Thyroid gland (tissue), 4 donors: ENCODE measurements around the gene TNFRSF1A.

Experiments used
- POLR2A ChIP-seq, 2 donors: fragments of 450-650 bp; IDR thresholded peaks; one replicate each; pipeline ENCODE4 v1.6.1; 2017; ENCODE audit warnings: antibody characterized with exemption in 2 of 2, mild to moderate bottlenecking in 2 of 2, moderate library complexity in 1 of 2
- TF ChIP-seq, protein P1 (sequence below), 6 experiments: fragments of 200-600 bp in 3 of 6; fragments of 450-650 bp in 3 of 6; sonication (generic) in 3 of 6; IDR thresholded peaks; one replicate each; pipeline ENCODE4 v1.5.1; 2016 to 2019; ENCODE audit warnings: antibody characterized with exemption in 6 of 6, mild to moderate bottlenecking in 2 of 6, inconsistent platforms in 1 of 6, moderate library complexity in 1 of 6

DNA sequence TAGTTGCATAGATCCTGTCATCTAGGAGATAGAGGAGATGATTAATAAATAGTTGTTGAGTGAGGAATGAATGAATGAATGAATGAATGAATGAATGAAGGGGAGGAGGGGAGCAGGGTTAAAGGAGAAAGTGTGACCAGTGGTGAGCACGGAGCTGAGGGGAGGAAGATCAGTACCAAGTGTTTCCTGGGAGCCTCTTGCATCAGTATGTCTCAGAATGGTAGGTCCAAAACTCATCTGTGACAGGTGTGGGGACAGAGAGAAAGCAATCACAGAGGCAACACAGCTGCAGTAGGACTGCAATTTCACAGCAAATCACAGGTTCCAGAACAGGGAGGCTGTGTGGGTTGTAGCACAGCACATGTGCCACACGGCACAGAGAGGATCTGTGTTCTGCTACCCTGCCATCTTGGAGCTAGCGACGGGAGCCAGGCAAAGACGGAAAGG is 14.5 kb upstream of the TNFRSF1A start:
- TF ChIP-seq, protein P1, sequence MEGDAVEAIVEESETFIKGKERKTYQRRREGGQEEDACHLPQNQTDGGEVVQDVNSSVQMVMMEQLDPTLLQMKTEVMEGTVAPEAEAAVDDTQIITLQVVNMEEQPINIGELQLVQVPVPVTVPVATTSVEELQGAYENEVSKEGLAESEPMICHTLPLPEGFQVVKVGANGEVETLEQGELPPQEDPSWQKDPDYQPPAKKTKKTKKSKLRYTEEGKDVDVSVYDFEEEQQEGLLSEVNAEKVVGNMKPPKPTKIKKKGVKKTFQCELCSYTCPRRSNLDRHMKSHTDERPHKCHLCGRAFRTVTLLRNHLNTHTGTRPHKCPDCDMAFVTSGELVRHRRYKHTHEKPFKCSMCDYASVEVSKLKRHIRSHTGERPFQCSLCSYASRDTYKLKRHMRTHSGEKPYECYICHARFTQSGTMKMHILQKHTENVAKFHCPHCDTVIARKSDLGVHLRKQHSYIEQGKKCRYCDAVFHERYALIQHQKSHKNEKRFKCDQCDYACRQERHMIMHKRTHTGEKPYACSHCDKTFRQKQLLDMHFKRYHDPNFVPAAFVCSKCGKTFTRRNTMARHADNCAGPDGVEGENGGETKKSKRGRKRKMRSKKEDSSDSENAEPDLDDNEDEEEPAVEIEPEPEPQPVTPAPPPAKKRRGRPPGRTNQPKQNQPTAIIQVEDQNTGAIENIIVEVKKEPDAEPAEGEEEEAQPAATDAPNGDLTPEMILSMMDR (IDR thresholded peaks at IDR 0.05) = no peak
- TF ChIP-seq POLR2A (IDR thresholded peaks at IDR 0.05) = no peak
